COLO829 (cell line): ENCODE data around the gene COLEC11.
A peak's percentile ranks its signal among the peaks of the same experiment; 100 is the strongest.
"Not testable (repeated sequence)": the region's sequence is repeated elsewhere in the genome, so short reads cannot be mapped to it uniquely, and the experiment has no call there.

Experiments
- DNase-seq: peaks from one replicate; pipeline ENCODE4 v3.0.0; 2012; ENCODE audit warnings: low spot score

Gene COLEC11

GRCh38 chr2:3594493-3595281 is at the start of gene COLEC11:
Gene COLEC11 (plus strand): TSS chr2:3595112. CDS start chr2:3604341, 9,229 bp downstream.
- DNase-seq, result no peak

- no peak for DNase-seq
Observed at GRCh38 chr2:3545788-3546478, 49.0 kb upstream of the COLEC11 start.

GRCh38 chr2:3547915-3548314 is 47.0 kb upstream of the COLEC11 start:
- no peak for DNase-seq

GRCh38 chr2:3553946-3554345 is 41.0 kb upstream of the COLEC11 start:
- no peak for DNase-seq

- no peak for DNase-seq
Observed at GRCh38 chr2:3557639-3558204, 37.2 kb upstream of the COLEC11 start.

GRCh38 chr2:3558205-3559014 is 36.5 kb upstream of the COLEC11 start, which contains the start of gene RNASEH1:
Gene RNASEH1 (minus strand): TSS chr2:3558333. CDS start chr2:3558260, 73 bp downstream.
- DNase-seq, result peak; percentile 100

- DNase-seq, result no peak
Observed at GRCh38 chr2:3563521-3563976, 31.4 kb upstream of the COLEC11 start.

GRCh38 chr2:3565117-3565516 is 29.8 kb upstream of the COLEC11 start:
- no peak for DNase-seq

GRCh38 chr2:3566806-3567205 is 28.1 kb upstream of the COLEC11 start:
- no peak for DNase-seq

GRCh38 chr2:3569656-3570055 is 25.3 kb upstream of the COLEC11 start:
- DNase-seq, result not testable (repeated sequence)

- no peak for DNase-seq
Observed at GRCh38 chr2:3571284-3571683, 23.6 kb upstream of the COLEC11 start.

- DNase-seq, result no peak
Observed at GRCh38 chr2:3572620-3573019, 22.3 kb upstream of the COLEC11 start.

- DNase-seq, result no peak
Observed at GRCh38 chr2:3574155-3574554, 20.8 kb upstream of the COLEC11 start.

GRCh38 chr2:3575534-3576262 is 19.2 kb upstream of the COLEC11 start:
- DNase-seq, result no peak

- not testable (repeated sequence) for DNase-seq
Observed at GRCh38 chr2:3576263-3576630, 18.7 kb upstream of the COLEC11 start.

GRCh38 chr2:3578987-3579386 is 15.9 kb upstream of the COLEC11 start:
- DNase-seq, result no peak

GRCh38 chr2:3580449-3580848 is 14.5 kb upstream of the COLEC11 start:
- no peak for DNase-seq

GRCh38 chr2:3581367-3582262 is 13.3 kb upstream of the COLEC11 start:
- no peak for DNase-seq

- no peak for DNase-seq
Observed at GRCh38 chr2:3584076-3584475, 10.8 kb upstream of the COLEC11 start.

GRCh38 chr2:3584608-3585260 is 10.2 kb upstream of the COLEC11 start:
- DNase-seq, result no peak
